MM.1S (cell line): ENCODE data around the gene SFXN1.

Experiments
- DNase-seq: peaks from one replicate; pipeline ENCODE4 v3.0.0-alpha.2; 2015
- H2AFZ ChIP-seq: fragments of 300-600 bp; sonication (generic); 2 replicates; pipeline ENCODE4 v1.6.0; 2016; ENCODE audit warnings: antibody characterized with exemption, low read length
- H3F3A ChIP-seq: fragments of 300-600 bp; sonication (generic); 2 replicates; pipeline ENCODE4 v1.6.1; 2016; ENCODE audit warnings: mild to moderate bottlenecking, antibody characterized with exemption, low read length, moderate library complexity, mixed read lengths; ENCODE audit not compliant: insufficient read depth
- H3K27ac ChIP-seq: fragments of 300-600 bp; sonication (generic); 2 replicates; pipeline ENCODE4 v1.5.1; 2016; ENCODE audit warnings: mild to moderate bottlenecking, low read length
- H3K27me3 ChIP-seq: fragments of 300-600 bp; sonication (generic); replicated peaks from 2 replicates; pipeline ENCODE4 v1.6.0; 2016; ENCODE audit warnings: low read length; ENCODE audit not compliant: insufficient read depth
- H3K36me3 ChIP-seq: fragments of 300-600 bp; sonication (generic); replicated peaks from 2 replicates; pipeline ENCODE4 v1.6.1; 2016; ENCODE audit warnings: mild to moderate bottlenecking, low read length, mixed read lengths; ENCODE audit not compliant: insufficient read depth
- H3K4me1 ChIP-seq: fragments of 300-600 bp; sonication (generic); 2 replicates; pipeline ENCODE4 v1.6.1; 2016; ENCODE audit warnings: low read length, mixed read lengths
- H3K4me2 ChIP-seq: fragments of 300-600 bp; sonication (generic); 2 replicates; pipeline ENCODE4 v1.6.0; 2016; ENCODE audit warnings: low read depth, low read length
- H3K4me3 ChIP-seq: fragments of 300-600 bp; sonication (generic); 2 replicates; pipeline ENCODE4 v1.5.1; 2016; ENCODE audit warnings: low read length, mixed read lengths
- H3K79me2 ChIP-seq: fragments of 300-600 bp; sonication (generic); 2 replicates; pipeline ENCODE4 v1.6.1; 2016; ENCODE audit warnings: mixed run types, low read length, mixed read lengths
- H3K9ac ChIP-seq: fragments of 300-600 bp; sonication (generic); 2 replicates; pipeline ENCODE4 v1.6.1; 2016; ENCODE audit warnings: low read length, mixed read lengths
- H3K9me2 ChIP-seq: fragments of 300-600 bp; sonication (generic); replicated peaks from 2 replicates; pipeline ENCODE4 v1.6.1; 2016; ENCODE audit warnings: mild to moderate bottlenecking, low read length, mixed read lengths; ENCODE audit not compliant: insufficient read depth
- H3K9me3 ChIP-seq: fragments of 300-600 bp; sonication (generic); replicated peaks from 2 replicates; pipeline ENCODE4 v1.6.1; 2016; ENCODE audit warnings: mild to moderate bottlenecking, low read length, mixed read lengths; ENCODE audit not compliant: insufficient read depth
- H4K20me1 ChIP-seq: fragments of 300-600 bp; sonication (generic); 2 replicates; pipeline ENCODE4 v1.6.1; 2016; ENCODE audit warnings: mild to moderate bottlenecking, low read length, moderate library complexity, mixed read lengths; ENCODE audit not compliant: insufficient read depth
- CTCF ChIP-seq: fragments of 300-600 bp; sonication (generic); IDR thresholded peaks from 2 replicates; pipeline ENCODE4 v1.5.1; 2016; ENCODE audit warnings: antibody characterized with exemption, low read length, mixed read lengths
- EZH2 ChIP-seq: fragments of 300-600 bp; sonication (generic); optimal IDR thresholded peaks from 2 replicates; pipeline ENCODE3; 2017; ENCODE audit warnings: low read depth, mild to moderate bottlenecking, antibody characterized with exemption, low read length, mixed read lengths
- EZH2phosphoT487 ChIP-seq: fragments of 300-600 bp; sonication (generic); IDR thresholded peaks from 2 replicates; pipeline ENCODE4 v1.6.1; 2018; ENCODE audit warnings: antibody characterized with exemption, low read length

Gene SFXN1

GRCh38 chr5:175484322-175484721 is 6.0 kb downstream of the SFXN1 start:
- H3K36me3 ChIP-seq, result no peaks in the 10 kb centered on the region; the same call in 1 of the 2 replicates
- TF ChIP-seq CTCF (no peak), EZH2phosphoT487 (no peak), EZH2 (no peak)
- peaks cover 100% of the 10 kb centered on the region for H3K79me2 ChIP-seq
- no peak overlapping the region for H3K4me3 ChIP-seq
- H3K27ac ChIP-seq, result no peak overlapping the region
- DNase-seq, result no peak
- no peak overlapping the region for H3K4me2 ChIP-seq
- H4K20me1 ChIP-seq, result peaks cover 40% of the 10 kb centered on the region
- no peak overlapping the region for H3K9ac ChIP-seq
- no peak overlapping the region for H2AFZ ChIP-seq
- no peaks in the 10 kb centered on the region for H3K27me3 ChIP-seq
- peaks cover 10% of the 10 kb centered on the region for H3K4me1 ChIP-seq
- H3F3A ChIP-seq, result no peaks in the 10 kb centered on the region
- no peaks in the 10 kb centered on the region for H3K9me2 ChIP-seq
- H3K9me3 ChIP-seq, result no peaks in the 10 kb centered on the region

GRCh38 chr5:175484829-175485228 is 6.5 kb downstream of the SFXN1 start:
- peaks cover 100% of the 10 kb centered on the region for H3K79me2 ChIP-seq
- no peak overlapping the region for H3K27ac ChIP-seq
- peaks cover 6% of the 10 kb centered on the region for H3K4me1 ChIP-seq
- H4K20me1 ChIP-seq, result peaks cover 44% of the 10 kb centered on the region
- H3K9me2 ChIP-seq, result no peaks in the 10 kb centered on the region
- H3K36me3 ChIP-seq, result no peaks in the 10 kb centered on the region; the same call in 1 of the 2 replicates
- no peak for DNase-seq
- no peaks in the 10 kb centered on the region for H3K27me3 ChIP-seq
- H3K9ac ChIP-seq, result no peak overlapping the region
- no peak overlapping the region for H3K4me2 ChIP-seq
- no peaks in the 10 kb centered on the region for H3K9me3 ChIP-seq
- TF ChIP-seq CTCF (no peak), EZH2 (no peak), EZH2phosphoT487 (no peak)
- no peak overlapping the region for H2AFZ ChIP-seq
- no peaks in the 10 kb centered on the region for H3F3A ChIP-seq
- H3K4me3 ChIP-seq, result no peak overlapping the region

GRCh38 chr5:175485631-175486030 is 7.3 kb downstream of the SFXN1 start:
- Histone ChIP-seq H3K9me2 (no peaks in the 10 kb centered on the region), H3F3A (no peaks in the 10 kb centered on the region), H3K27me3 (no peaks in the 10 kb centered on the region), H3K27ac (no peak overlapping the region), H3K4me1 (0 out of 2 replicates have a peak, but pooled peaks cover 2% of the 10 kb centered on the region), H3K4me3 (no peak overlapping the region), H3K36me3 (no peaks in the 10 kb centered on the region; the same call in 1 of the 2 replicates), H3K79me2 (peaks cover 100% of the 10 kb centered on the region), H3K9ac (no peak overlapping the region), H2AFZ (no peak overlapping the region), H3K4me2 (no peak overlapping the region), H3K9me3 (no peaks in the 10 kb centered on the region), H4K20me1 (peaks cover 52% of the 10 kb centered on the region)
- TF ChIP-seq CTCF (no peak), EZH2 (no peak), EZH2phosphoT487 (no peak)
- DNase-seq, result no peak
